Cardiac fibroblast (primary cell): ENCODE measurements around the gene ADAMTSL2.

Source experiments
- DNase-seq, 2 donors: peaks; one replicate each; pipeline versions ENCODE4 v3.0.0 to v3.0.0-alpha.2; 2010; ENCODE audit warnings: low read depth in 2 of 2
- H3K4me3 ChIP-seq, 2 donors: replicated peaks in 1 of 2; 1 replicate in 1 of 2; 2 replicates in 1 of 2; pipeline ENCODE4 v1.5.1; 2011; ENCODE audit warnings: low read depth in 2 of 2, low read length in 2 of 2, mild to moderate bottlenecking in 2 of 2, moderate library complexity in 1 of 2
- TF ChIP-seq, protein P1 (sequence below): IDR thresholded peaks from one replicate; pipeline ENCODE4 v1.5.1; 2011; ENCODE audit warnings: low read depth, mild to moderate bottlenecking, low read length, inconsistent platforms

ADAMTSL2 gene

DNA sequence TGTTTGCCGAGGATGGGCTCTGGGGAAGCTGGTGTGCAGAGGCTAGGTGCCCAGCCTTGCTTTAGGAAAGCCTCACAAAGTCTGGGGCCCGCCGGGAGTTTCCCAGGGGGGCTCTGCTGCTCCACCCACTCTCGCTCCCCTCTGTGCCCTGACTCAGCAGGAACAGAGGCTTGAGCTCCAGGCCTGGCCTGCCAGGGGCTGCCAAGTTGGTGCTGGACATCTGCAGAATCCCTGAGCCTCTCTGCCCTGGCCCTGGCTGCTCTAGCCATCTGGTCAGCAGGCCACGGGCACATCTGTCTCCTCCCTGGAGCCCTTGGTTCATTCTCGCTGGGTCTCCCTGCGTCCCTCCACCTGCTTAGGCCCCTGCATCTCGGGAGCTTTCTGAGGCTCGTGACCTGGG is 647 bp upstream of the ADAMTSL2 start:
- H3K4me3 ChIP-seq, result no peak overlapping the region
- TF ChIP-seq, protein P1, sequence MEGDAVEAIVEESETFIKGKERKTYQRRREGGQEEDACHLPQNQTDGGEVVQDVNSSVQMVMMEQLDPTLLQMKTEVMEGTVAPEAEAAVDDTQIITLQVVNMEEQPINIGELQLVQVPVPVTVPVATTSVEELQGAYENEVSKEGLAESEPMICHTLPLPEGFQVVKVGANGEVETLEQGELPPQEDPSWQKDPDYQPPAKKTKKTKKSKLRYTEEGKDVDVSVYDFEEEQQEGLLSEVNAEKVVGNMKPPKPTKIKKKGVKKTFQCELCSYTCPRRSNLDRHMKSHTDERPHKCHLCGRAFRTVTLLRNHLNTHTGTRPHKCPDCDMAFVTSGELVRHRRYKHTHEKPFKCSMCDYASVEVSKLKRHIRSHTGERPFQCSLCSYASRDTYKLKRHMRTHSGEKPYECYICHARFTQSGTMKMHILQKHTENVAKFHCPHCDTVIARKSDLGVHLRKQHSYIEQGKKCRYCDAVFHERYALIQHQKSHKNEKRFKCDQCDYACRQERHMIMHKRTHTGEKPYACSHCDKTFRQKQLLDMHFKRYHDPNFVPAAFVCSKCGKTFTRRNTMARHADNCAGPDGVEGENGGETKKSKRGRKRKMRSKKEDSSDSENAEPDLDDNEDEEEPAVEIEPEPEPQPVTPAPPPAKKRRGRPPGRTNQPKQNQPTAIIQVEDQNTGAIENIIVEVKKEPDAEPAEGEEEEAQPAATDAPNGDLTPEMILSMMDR, result no peak
- peak; percentile 8 to 33 for DNase-seq

DNA sequence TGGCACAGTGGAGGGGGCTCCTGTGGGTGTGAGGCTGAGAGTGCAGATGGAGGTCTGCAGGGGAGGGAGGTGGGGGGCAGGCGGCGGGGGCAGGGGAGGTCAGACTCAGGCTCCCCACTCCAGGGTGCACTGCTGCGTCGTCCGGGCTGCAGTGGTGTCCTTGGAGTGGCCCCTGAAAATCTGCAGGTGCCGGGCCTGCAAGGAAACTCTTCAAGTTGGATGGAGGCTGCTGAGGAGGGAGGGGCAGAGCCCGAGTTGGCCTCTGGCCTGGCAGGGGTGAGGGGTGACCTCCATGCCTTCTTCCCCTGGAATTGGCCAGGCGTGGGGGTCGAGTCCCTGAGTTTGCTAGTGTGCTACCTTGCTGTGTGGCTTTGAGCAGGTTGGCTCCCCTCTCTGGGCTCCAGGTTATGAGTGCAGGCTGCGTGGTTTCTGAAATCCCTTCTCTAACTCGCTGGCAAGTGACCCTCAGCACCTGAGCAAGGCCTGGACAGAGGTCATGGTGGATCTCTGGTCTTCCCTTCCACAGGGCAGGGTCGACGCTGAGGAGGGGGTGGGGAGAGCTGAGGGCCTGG is 888 bp downstream of the ADAMTSL2 start:
- DNase-seq, result no peak
- H3K4me3 ChIP-seq, result peak overlapping the region in 1 of 2 donors; percentile 42
- TF ChIP-seq, protein P1, result no peak

DNA sequence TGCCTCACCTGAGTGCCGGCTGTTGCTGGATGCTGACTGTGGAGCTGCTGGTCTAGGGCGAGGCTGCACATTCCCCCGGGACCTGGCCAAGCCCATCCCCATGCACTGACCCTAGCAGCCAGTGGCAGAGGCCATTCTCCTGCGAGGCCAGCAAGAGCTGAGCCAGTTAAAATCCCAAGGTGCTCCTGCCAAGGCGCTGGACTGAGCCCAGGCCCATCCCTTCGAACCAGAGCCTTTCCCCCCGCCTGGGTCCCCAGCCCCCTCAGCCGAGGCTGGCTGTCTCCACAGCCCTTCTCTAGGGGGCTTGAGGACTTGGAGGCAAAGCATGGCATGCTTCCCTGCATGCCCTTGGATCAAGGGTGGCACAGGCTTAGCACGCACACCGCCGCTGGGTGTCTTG is 1.6 kb downstream of the ADAMTSL2 start:
- no peak overlapping the region for H3K4me3 ChIP-seq
- no peak for DNase-seq
- TF ChIP-seq, protein P1, result no peak

DNA sequence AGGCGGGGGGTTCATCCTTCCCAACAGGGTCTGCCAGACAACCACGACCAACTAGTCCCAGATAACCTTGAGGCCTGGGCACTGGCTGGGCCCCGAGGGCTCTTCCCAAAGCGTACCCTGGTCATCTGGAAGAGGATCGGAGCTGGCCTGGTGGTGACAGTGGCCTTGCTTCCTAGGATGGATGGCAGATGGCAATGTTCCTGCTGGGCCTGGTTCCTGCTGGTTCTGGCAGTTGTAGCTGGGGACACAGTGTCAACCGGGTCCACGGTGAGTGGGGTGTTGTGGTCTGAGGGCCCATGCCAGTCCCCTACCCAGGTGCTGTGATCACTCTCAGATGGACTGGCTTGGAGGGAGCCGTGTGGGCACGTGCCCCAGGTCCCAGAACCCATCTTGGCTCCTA is 2.0 kb downstream of the ADAMTSL2 start:
- TF ChIP-seq, protein P1, result no peak
- DNase-seq, result no peak
- no peak overlapping the region for H3K4me3 ChIP-seq

DNA sequence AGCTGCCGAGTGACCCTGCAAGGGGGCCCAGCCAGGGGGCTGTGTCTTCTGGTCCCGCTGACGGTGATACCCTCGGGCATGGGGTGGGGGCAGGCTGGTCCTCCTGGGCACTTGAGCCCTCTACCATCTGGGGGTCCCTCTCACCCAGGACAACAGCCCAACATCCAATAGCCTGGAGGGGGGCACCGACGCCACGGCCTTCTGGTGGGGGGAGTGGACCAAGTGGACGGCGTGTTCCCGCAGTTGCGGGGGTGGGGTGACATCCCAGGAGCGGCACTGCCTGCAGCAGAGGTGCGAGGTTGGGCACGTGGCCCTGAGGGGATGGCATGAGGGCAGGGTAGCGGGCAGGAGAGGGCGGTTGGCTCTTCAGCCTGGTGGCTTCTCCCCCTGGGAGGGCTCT is 2.8 kb downstream of the ADAMTSL2 start:
- TF ChIP-seq, protein P1, result no peak
- no peak for DNase-seq
- H3K4me3 ChIP-seq, result no peak overlapping the region

DNA sequence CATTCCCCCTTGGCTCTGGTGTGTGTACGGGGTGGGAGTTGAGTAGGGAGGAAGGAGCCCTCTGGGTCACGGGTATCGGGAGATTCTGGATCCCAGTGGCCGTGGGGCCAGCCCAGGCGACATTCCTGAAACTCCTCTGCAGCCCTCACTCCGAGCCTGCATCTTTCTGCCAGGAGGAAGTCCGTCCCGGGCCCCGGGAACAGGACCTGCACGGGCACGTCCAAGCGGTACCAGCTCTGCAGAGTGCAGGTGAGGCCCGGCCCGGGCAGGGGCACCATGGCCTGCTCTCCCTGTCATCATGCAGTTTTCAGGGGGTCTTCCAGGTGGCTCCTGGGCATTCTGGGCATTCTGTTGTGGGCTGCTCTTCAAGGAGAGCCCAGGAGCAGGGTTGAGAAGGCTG is 3.7 kb downstream of the ADAMTSL2 start:
- H3K4me3 ChIP-seq, result no peak overlapping the region
- TF ChIP-seq, protein P1, result no peak
- no peak for DNase-seq
